Measurements from ENCODE around the gene ZNF831.

- TF ChIP-seq, protein P1, sequence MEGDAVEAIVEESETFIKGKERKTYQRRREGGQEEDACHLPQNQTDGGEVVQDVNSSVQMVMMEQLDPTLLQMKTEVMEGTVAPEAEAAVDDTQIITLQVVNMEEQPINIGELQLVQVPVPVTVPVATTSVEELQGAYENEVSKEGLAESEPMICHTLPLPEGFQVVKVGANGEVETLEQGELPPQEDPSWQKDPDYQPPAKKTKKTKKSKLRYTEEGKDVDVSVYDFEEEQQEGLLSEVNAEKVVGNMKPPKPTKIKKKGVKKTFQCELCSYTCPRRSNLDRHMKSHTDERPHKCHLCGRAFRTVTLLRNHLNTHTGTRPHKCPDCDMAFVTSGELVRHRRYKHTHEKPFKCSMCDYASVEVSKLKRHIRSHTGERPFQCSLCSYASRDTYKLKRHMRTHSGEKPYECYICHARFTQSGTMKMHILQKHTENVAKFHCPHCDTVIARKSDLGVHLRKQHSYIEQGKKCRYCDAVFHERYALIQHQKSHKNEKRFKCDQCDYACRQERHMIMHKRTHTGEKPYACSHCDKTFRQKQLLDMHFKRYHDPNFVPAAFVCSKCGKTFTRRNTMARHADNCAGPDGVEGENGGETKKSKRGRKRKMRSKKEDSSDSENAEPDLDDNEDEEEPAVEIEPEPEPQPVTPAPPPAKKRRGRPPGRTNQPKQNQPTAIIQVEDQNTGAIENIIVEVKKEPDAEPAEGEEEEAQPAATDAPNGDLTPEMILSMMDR (IDR thresholded peaks at IDR 0.05) = no peak
- no peak for TF ChIP-seq POLR2A (IDR thresholded peaks at IDR 0.05)
Measured at GRCh38 chr20:59178983-59179595, 15.5 kb downstream of the ZNF831 start.
